ENCODE results near the gene HCN2. TPM values are rescaled to one million over a fixed set of nuclear protein-coding genes. Genes with fewer than 3 reads are reported as not detected.

The HCN2 gene
- total and polyA plus RNA-seq, 2 of the 8 experiments (the other 6 are each of a cell fraction or from before 2014, with no cell fraction given) = 1.0 to 4.0 TPM

DNA sequence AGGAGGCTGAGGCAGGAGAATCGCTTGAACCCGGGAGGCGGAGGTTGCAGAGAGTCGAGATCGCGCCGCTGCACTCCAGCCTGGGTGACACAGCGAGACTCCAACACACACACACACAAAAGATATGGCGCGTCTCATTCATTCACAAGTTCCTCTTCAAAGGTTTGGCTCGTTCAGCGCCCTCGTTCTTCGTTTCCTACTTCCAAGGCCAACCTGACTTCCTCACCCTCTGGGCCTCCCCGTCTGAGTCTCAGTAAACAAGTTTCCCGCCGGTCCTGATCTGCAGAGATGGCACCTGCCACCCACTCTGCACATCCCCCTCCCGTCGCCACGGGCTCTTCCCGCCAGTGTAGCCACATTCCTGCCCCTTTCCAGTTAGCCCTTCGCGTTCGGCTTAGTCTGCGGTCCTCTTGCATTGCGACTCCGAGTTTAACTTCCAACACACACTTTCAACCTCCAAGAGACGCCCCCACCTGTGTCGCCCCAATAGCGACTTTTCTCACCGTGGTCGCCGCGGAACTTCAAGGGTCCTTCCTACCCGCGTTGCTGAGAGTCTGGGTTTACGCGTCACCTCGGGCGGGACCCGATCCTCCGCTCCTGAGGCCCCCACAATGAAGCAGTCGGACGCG is 18.6 kb upstream of the HCN2 start:
- Histone ChIP-seq H3K56ac (replicated peaks; ENCODE audit: insufficient read length, low read depth, low read length) (peak overlapping the region; percentile 86), H3K4me3 (ENCODE audit: extremely low read depth in 1 of 4, insufficient read depth in 2 of 4, low read depth in 3 of 4, low read length in 4 of 4) (peak overlapping the region; percentile 43 to 96 (median 76)), H3K18ac (ENCODE audit: extremely low read depth, low read length) (peak overlapping the region; percentile 85), H3K4me2 (ENCODE audit: insufficient read depth in 1 of 2, low read depth in 2 of 2, low read length in 2 of 2) (peak overlapping the region; percentile 86 to 99), H3K27ac (ENCODE audit: low read depth, low read length) (peak overlapping the region; percentile 64; the same call in 1 of the 2 replicates), H4K8ac (ENCODE audit: extremely low read depth, insufficient read depth, low read length) (peak overlapping the region; percentile 88), H3K14ac (ENCODE audit: insufficient read length) (peak overlapping the region; percentile 20), H4K5ac (ENCODE audit: insufficient read length, low read depth, low read length) (peak overlapping the region; percentile 75), H2AFZ (ENCODE audit: low read length) (peak overlapping the region; percentile 10; the same call in 1 of the 2 replicates), H2BK20ac (ENCODE audit: low read length) (peak overlapping the region; percentile 28; the same call in 1 of the 2 replicates), H3K27me3 (replicated peaks in 1 of 4; ENCODE audit: control insufficient read depth in 3 of 4, extremely low read depth in 1 of 4, insufficient read depth in 3 of 4, low read length in 3 of 4) (peaks cover 0 to 3% (median 0%) of the 10 kb centered on the region in 4 experiments; a peak in 1 of 7 replicates), H3K79me2 (ENCODE audit: control insufficient read depth in 1 of 2, insufficient read depth in 2 of 2, low read length in 2 of 2) (peaks cover 29 to 36% of the 10 kb centered on the region in 2 experiments; a peak in 3 of 4 replicates), H4K20me1 (replicated peaks in 1 of 2; ENCODE audit: control insufficient read depth in 1 of 2, insufficient read depth in 2 of 2, low read length in 2 of 2) (peaks cover 8 to 15% of the 10 kb centered on the region in 2 experiments), H3K4me1 (replicated peaks in 1 of 4; ENCODE audit: control insufficient read depth in 3 of 4, insufficient read depth in 4 of 4, low read length in 3 of 4) (peaks cover 0 to 18% (median 10%) of the 10 kb centered on the region in 4 experiments; a peak in 5 of 7 replicates), H3K36me3 (ENCODE audit: control insufficient read depth in 2 of 4, insufficient read depth in 4 of 4, low read length in 3 of 4) (peaks cover 0 to 3% (median 0%) of the 10 kb centered on the region in 4 experiments; a peak in 3 of 8 replicates), H3K23me2 (ENCODE audit: low read depth, low read length) (peaks cover 11% of the 10 kb centered on the region; the same call in 1 of the 2 replicates), H3K9ac (replicated peaks in 1 of 4; ENCODE audit: extremely low read depth in 1 of 4, low read depth in 3 of 4, low read length in 3 of 4) (peak overlapping the region; percentile 56 to 90 (median 76)), H4K91ac (replicated peaks; ENCODE audit: insufficient read length, low read length) (peak overlapping the region; percentile 99), H2BK120ac (replicated peaks; ENCODE audit: low read depth, low read length) (peak overlapping the region; percentile 96), H3K4ac (replicated peaks; ENCODE audit: insufficient read length, low read depth, low read length) (peak overlapping the region; percentile 71), H3K79me1 (ENCODE audit: low read depth, low read length) (0 out of 2 replicates have a peak, but pooled peaks cover 2% of the 10 kb centered on the region), H2BK5ac (ENCODE audit: low read depth, low read length) (peak overlapping the region; percentile 96), H3K9me3 (ENCODE audit: insufficient read depth in 2 of 2, low read depth in 1 of 2, low read length in 1 of 2) (peaks cover 0 to 5% of the 10 kb centered on the region in 2 experiments; a peak in 1 of 4 replicates), H2AK5ac (ENCODE audit: low read depth, low read length) (peak overlapping the region; percentile 17; the same call in 1 of the 2 replicates), H3K23ac (ENCODE audit: insufficient read length) (no peak overlapping the region), H2BK15ac (ENCODE audit: low read length) (peak overlapping the region; percentile 92), H2BK12ac (ENCODE audit: low read depth, low read length) (peak overlapping the region; percentile 86)
- DNase-seq (ENCODE audit: low read depth in 1 of 2, low spot score in 2 of 2) (peak in 1 of 2 experiments; percentile 77), FAIRE-seq (no peak)
- CTCF ChIA-PET (ENCODE audit: partially characterized antibody) = no interaction called here
- WGBS, 2 experiments (ENCODE audit: extremely low coverage in 1 of 2, insufficient coverage in 1 of 2, insufficient read length in 1 of 2, insufficient replicate concordance in 2 of 2, low coverage in 1 of 2, low lambda C conversion rate in 2 of 2, missing lambda C conversion rate in 1 of 2) = 6% methylated on average over 45 of the region's 45 CpGs; no CpG with 5 or more reads in 1 of the 2 experiments
- POLR2A ChIA-PET (ENCODE audit: partially characterized antibody) = interaction anchor here (0.8 to 2.4 kb wide), 27 partner anchors 11 to 157 kb away, joined by 3 to 12 read pairs (median 4); partner anchors contain the start of gene CDC34
- no peak for TF ChIP-seq CHD2 (IDR thresholded peaks at IDR 0.05; ENCODE audit: low read length)
- TF ChIP-seq HDAC2 (IDR thresholded peaks at IDR 0.05; ENCODE audit: borderline replicate concordance in 1 of 2, low read depth in 2 of 2, low read length in 2 of 2) = peak in 1 of 2 experiments; percentile 37; a peak in 1 of 4 replicates
- TF ChIP-seq KDM4A (IDR thresholded peaks at IDR 0.05; ENCODE audit: low read depth, low read length, severe bottlenecking) = peak; percentile 25
- no peak for TF ChIP-seq RBBP5 (IDR thresholded peaks at IDR 0.05; ENCODE audit: borderline replicate concordance, low read depth, low read length)
- TF ChIP-seq KDM1A (IDR thresholded peaks at IDR 0.05; ENCODE audit: borderline replicate concordance, low read length) = no peak
- TF ChIP-seq MAFK (IDR thresholded peaks at IDR 0.05; ENCODE audit: low read depth, low read length) = no peak
- TF ChIP-seq TAF1 (IDR thresholded peaks at IDR 0.05; ENCODE audit: low read depth, low read length) = peak; percentile 49; the same call in 1 of the 2 replicates
- TF ChIP-seq, protein P1, sequence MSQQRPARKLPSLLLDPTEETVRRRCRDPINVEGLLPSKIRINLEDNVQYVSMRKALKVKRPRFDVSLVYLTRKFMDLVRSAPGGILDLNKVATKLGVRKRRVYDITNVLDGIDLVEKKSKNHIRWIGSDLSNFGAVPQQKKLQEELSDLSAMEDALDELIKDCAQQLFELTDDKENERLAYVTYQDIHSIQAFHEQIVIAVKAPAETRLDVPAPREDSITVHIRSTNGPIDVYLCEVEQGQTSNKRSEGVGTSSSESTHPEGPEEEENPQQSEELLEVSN (IDR thresholded peaks at IDR 0.05) = peak; percentile 77
- peak in 1 of 2 experiments; percentile 67; a peak in 1 of 3 replicates for TF ChIP-seq POLR2A (IDR thresholded peaks at IDR 0.05; ENCODE audit: control extremely low read depth in 1 of 2, low read depth in 2 of 2, low read length in 2 of 2)
- TF ChIP-seq BACH1 (IDR thresholded peaks at IDR 0.05; ENCODE audit: low read length) = 0 out of 2 replicates have a peak, but pooled peaks have one; percentile 2
- peak; percentile 83 for TF ChIP-seq TEAD4 (IDR thresholded peaks at IDR 0.05; ENCODE audit: low read depth, low read length)
